HG02943 (cell line): ENCODE results near the gene EMC9.

ENCODE experiments used
- ATAC-seq: cut with Tn5 transposase; IDR thresholded peaks from one replicate; pipeline ENCODE4 v1.9.1; 2021; ENCODE audit warnings: mild to moderate bottlenecking, low read depth, moderate library complexity; ENCODE audit not compliant: unreplicated experiment

Gene EMC9

DNA sequence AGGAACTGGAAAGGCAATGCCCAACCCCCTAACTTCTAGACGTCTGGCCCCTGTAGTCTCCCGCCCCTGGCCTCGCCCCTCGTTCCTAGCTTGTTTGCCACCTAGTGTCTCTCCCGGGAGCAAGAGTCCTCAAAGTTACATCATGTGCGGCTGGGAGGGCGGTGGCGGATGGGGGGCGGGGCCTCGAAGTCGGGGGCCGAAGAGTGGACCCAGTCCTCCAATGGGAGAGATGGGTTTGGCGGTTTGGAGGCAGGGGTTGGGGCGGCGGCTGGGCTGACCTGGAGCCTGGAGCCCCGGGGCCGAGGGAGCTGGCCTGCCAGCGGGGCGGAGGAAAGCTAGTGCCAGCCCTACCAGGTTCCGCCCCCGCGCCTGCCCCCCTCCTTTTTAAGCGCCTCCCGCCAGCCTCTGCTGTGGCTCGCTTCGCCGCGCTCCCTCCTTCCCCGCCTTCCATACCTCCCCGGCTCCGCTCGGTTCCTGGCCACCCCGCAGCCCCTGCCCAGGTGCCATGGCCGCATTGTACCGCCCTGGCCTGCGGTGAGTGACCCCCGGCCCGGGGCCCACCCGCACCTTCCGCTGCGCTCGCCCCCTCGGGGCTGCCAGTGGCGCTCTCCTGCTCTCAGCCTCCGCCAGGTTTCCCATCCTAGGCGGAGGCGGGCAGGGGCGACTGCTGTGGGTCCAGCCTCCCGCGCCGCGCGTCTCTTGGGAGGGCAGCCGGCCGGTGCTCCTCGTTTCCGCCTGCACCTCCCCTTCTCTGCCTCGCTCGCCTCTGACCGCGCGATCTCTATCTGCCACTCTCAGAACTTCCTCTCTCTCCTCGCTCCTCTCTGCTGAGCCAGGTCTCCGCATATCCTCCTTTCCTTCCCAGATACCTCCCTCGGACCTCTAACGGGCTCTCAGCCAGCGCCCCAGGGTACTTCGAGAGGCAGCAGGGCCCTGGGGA lies 47.2 kb downstream of the EMC9 start, which contains the start of gene PCK2:
TSS of gene PCK2 (plus strand) at position 411 of the 940 bp plus-strand sequence. CDS start at position 506, 95 bp downstream.
- ATAC-seq: peak; percentile 48

GRCh38 chr14:24093207-24093900 lies 48.0 kb downstream of the EMC9 start:
- no peak for ATAC-seq

DNA sequence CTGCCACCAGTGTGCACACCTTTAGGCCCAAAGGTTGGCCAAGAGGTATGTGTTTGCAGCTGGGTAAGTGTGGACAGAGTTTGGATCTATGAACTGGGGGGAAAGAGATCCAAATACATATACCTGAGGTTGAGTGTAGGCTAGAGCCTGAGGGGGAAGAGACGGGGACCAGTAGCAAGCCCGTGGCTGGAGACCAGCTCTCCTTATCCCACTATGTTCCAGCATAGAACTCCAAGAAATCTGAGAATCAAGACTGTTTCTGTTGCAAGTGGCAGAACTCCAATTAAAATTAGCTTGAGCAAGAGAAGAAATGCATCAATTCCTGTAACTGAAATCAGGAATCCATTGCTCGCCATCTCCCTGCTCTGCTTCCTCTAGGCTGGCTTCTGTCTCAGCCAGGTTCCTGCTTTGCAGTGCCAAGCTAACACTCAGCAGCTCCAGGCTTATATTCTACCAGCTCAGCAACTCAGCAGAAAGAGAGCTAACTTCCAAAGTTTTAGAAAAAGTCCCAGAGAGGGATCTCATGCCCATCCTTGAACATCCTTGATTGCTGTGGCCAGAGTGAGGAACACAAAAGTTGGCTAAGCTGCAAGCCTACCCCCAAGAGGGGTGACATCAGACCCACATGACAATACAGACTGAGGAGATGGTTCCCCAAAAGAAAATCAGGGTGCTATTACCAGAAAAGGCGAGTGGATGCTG lies 48.7 kb downstream of the EMC9 start:
- no peak for ATAC-seq

GRCh38 chr14:24092110-24092504 lies 49.3 kb downstream of the EMC9 start:
- ATAC-seq: no peak

- ATAC-seq: no peak
Observed at GRCh38 chr14:24089890-24090289, 51.5 kb downstream of the EMC9 start.
